Ovary (tissue), 9 donors: ENCODE measurements around the gene CSTA. TPM values are rescaled to one million over a fixed set of nuclear protein-coding genes. Genes with fewer than 3 reads are reported as not detected.

Experiments used
- DNase-seq, 5 donors: peaks; one replicate each; pipeline ENCODE4 v3.0.0-alpha.2; 2019 to 2020
- H3K27ac ChIP-seq, 2 donors: fragments of 200-600 bp; one replicate each; pipeline versions ENCODE4 v1.5.1 to v1.8.0; 2019 to 2022
- H3K27me3 ChIP-seq: fragments of 200-600 bp; one replicate; pipeline ENCODE4 v1.8.0; 2022
- H3K36me3 ChIP-seq: fragments of 200-600 bp; sonication (generic); one replicate; pipeline ENCODE4 v1.5.1; 2019
- H3K4me1 ChIP-seq: one replicate; pipeline ENCODE4 v1.8.1; 2013; ENCODE audit warnings: mild to moderate bottlenecking, moderate library complexity; ENCODE audit not compliant: insufficient read depth
- H3K4me3 ChIP-seq: fragments of 200-600 bp; sonication (generic); one replicate; pipeline ENCODE4 v1.5.1; 2017
- H3K9me3 ChIP-seq, 2 donors: fragments of 200-600 bp in 1 of 2; sonication (generic) in 1 of 2; one replicate each; pipeline versions ENCODE4 v1.5.1 to v1.8.1; 2013 to 2019; ENCODE audit warnings: mild to moderate bottlenecking in 1 of 2, moderate library complexity in 1 of 2
- EP300 ChIP-seq: sonication (generic); formaldehyde crosslinking; IDR thresholded peaks from one replicate; pipeline ENCODE4 v1.6.1; 2017; ENCODE audit warnings: antibody characterized with exemption
- POLR2A ChIP-seq: fragments of 450-650 bp; IDR thresholded peaks from one replicate; pipeline ENCODE4 v1.6.1; 2017; ENCODE audit warnings: antibody characterized with exemption, mild to moderate bottlenecking, moderate library complexity
- WGBS, 3 donors: extraction: QIAGEN DNeasy Blood & Tissue Kit in 1 of 3; methylation state at CpG; one replicate each; pipeline versions ENCODE4 v1.1.5 to v1.1.7; 2013 to 2017; 5-methylcytosine and 5-hydroxymethylcytosine counted together
- intact Hi-C, 4 donors: fragments of 100-400 bp; cut with DNase I; formaldehyde crosslinking; loops; one replicate each; pipeline versions ENCODE4 v1.11.0 to v1.15.1; 2022 to 2023
- polyA plus RNA-seq, 2 donors: library from polyadenylated mRNA; stranded (reverse); fragments of 200-250 nt in 1 of 2; fragments of 350-450 nt in 1 of 2; fragmentation: Illumina TruSeq in 1 of 2; extraction: RNeasy Lipid Tissue Mini Kit (QIAGEN cat#74804) in 1 of 2; gene quantifications; one replicate each; pipeline ENCODE4 v1.2.3, GENCODE V29; 2013 to 2014
- total RNA-seq, 7 donors: library from RNA; depleted of rRNA in 2 of 7; stranded (reverse); fragments of >200 nt in 2 of 7; fragmentation: NEBNext Ultra II Directional in 3 of 7; extraction: Animal tissue kit (Norgen Biotek cat#: 25700) in 3 of 7; gene quantifications; one replicate each; pipeline versions ENCODE4 v1.1.0 to v1.2.4, GENCODE V29; 2016 to 2023
- TF ChIP-seq, protein P1 (sequence below), 3 donors: fragments of 450-650 bp in 2 of 3; fragments of 200-600 bp in 1 of 3; IDR thresholded peaks; one replicate each; pipeline versions ENCODE4 v1.5.1 to v1.8.0; 2016 to 2022; ENCODE audit warnings: antibody characterized with exemption in 3 of 3, mild to moderate bottlenecking in 1 of 3
- donor health status: DM: no; HTN: no; CAD: no; lungs with moderate emphysema.
- donor health status: DM: no; HTN: no; CAD: no.
- donor health status: Bipolar disorder and iron deficiency.
- donor health status: DM: yes; HTN: yes; CAD: no.
- donor health status: DM: no; HTN: no; CAD: no.
- donor health status: DM: yes; HTN: yes; CAD: no.

The CSTA gene
- total and polyA plus RNA-seq, 9 donors, result 5.8 to 43.9 (median 13.2) TPM

DNA sequence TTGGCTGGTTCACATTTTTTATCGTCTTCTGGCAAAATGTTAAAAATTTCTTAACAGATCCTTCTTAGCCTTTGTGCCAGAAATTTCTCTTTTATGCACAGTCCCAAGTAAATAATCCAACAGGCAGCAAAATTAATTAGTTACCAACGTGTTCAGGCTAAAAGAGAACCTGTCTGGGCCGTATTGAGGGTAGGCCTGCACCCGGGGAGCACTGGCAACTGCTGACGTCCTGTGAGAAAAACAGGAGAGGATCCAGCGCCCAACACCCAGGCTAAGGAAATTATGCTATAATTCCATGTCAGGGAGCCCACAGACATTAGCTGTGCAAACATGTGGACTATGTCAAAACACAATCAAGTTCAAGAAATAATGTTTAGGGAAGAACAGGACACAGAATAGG lies 30.7 kb upstream of the CSTA start:
- Histone ChIP-seq H3K27ac (no peak overlapping the region), H3K4me3 (no peak overlapping the region), H3K9me3 (no peaks in the 10 kb centered on the region), H3K4me1 (peaks cover 11% of the 10 kb centered on the region), H3K27me3 (no peaks in the 10 kb centered on the region), H3K36me3 (no peaks in the 10 kb centered on the region)
- 7 to 14% (median 13%) methylated on average over 6 of the region's 6 CpGs for WGBS, 3 donors
- no peak for DNase-seq
- intact Hi-C loops, result no loop called here
- TF ChIP-seq, protein P1, sequence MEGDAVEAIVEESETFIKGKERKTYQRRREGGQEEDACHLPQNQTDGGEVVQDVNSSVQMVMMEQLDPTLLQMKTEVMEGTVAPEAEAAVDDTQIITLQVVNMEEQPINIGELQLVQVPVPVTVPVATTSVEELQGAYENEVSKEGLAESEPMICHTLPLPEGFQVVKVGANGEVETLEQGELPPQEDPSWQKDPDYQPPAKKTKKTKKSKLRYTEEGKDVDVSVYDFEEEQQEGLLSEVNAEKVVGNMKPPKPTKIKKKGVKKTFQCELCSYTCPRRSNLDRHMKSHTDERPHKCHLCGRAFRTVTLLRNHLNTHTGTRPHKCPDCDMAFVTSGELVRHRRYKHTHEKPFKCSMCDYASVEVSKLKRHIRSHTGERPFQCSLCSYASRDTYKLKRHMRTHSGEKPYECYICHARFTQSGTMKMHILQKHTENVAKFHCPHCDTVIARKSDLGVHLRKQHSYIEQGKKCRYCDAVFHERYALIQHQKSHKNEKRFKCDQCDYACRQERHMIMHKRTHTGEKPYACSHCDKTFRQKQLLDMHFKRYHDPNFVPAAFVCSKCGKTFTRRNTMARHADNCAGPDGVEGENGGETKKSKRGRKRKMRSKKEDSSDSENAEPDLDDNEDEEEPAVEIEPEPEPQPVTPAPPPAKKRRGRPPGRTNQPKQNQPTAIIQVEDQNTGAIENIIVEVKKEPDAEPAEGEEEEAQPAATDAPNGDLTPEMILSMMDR (IDR thresholded peaks at IDR 0.05), result no peak
- TF ChIP-seq POLR2A (no peak), EP300 (no peak)

DNA sequence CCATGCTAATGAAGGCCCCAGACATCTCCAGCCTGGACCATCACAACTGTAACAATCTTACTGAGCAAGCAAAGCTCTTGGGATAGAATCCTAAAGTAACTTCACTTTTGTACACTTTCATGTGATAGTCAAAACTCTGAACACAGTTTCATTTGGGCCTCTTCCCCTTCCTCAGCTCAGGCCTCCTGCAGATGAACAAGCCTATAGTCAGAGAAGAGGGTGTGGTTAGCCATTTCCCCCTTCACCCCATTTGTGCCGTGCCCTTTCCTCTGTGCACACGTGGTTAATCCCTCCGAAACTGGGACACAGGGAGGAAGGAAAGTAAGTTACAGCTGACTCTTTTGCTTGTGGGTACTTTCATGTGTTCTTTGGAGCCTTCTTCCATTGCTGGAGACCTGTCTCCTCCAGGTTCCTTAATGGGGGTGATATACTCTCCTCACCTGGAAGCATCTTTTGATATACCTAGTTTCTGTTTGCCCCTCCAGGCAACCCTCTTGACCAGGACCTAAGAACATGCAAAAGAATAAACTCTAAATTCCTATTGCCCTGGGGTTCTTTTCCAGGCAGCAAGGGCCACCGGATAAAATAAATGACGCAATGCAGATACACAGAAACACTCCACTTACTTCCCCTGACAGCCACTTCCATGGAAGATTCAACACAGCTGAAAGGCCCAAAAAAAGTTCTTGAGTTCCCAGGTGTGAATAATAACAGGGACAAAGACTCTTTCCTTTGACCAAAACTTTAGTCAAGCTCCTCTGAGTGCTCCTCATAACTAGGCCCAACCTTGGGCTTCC lies 29.6 kb upstream of the CSTA start:
- Histone ChIP-seq H3K27me3 (no peaks in the 10 kb centered on the region), H3K4me3 (no peak overlapping the region), H3K4me1 (peaks cover 11% of the 10 kb centered on the region), H3K9me3 (no peaks in the 10 kb centered on the region), H3K27ac (no peak overlapping the region), H3K36me3 (no peaks in the 10 kb centered on the region)
- no peak for DNase-seq
- TF ChIP-seq POLR2A, result no peak
- TF ChIP-seq EP300, result no peak
- TF ChIP-seq, protein P1 (IDR thresholded peaks at IDR 0.05), result no peak
- WGBS, 3 donors, result 51 to 69% (median 67%) methylated on average over 5 of the region's 5 CpGs
- intact Hi-C loops, result no loop called here

DNA sequence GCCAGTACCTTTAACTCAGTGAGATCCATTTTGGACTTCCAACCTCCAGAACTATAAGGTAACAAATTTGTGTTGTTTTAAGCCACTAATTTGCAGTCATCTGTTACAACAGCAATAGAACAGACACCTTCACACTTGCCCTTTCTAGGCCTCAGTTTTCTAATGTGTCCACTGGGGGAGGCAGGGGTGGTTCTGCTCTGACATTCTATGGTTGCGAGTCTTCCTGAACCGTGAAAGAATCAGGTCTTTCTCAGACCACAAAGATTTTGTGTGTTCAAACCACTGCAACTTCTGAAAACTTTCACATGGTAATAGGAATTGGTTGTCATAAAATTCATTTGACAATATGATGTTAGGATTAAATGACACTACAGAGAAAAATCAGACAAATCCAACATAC lies 26.8 kb upstream of the CSTA start:
- H3K4me1 ChIP-seq, result peaks cover 8% of the 10 kb centered on the region
- TF ChIP-seq, protein P1 (IDR thresholded peaks at IDR 0.05), result no peak
- TF ChIP-seq EP300 (no peak), POLR2A (no peak)
- intact Hi-C loops, result no loop called here
- H3K27me3 ChIP-seq, result no peaks in the 10 kb centered on the region
- H3K4me3 ChIP-seq, result no peak overlapping the region
- no peaks in the 10 kb centered on the region for H3K36me3 ChIP-seq
- no peak overlapping the region for H3K27ac ChIP-seq
- H3K9me3 ChIP-seq, result no peaks in the 10 kb centered on the region
- no peak for DNase-seq
- WGBS, 3 donors, result 80 to 86% (median 82%) methylated on average over 2 of the region's 2 CpGs

DNA sequence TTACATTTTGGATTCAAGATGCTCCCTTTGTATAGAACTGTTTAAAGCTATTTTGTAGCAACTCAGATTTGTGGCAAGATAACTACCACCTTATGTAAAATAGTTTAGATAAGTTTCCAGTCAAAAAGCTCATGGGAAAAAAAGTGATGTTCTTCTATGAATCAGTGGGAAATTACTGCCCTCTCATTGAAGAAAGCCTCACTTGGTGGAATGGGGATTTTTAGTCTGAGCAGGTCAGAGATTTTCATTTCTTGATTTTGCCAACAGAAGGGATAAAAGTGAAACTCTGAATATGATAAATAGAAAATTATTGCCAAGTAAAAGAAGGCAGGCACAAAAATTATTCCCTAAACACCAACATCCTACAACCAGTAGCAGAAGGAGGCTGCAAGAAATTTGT lies 25.8 kb upstream of the CSTA start:
- Histone ChIP-seq H3K27ac (no peak overlapping the region), H3K9me3 (no peaks in the 10 kb centered on the region)

More for the DNA sequence above, 25.8 kb upstream of the CSTA start:
- DNase-seq, result no peak
- TF ChIP-seq EP300, result no peak
- TF ChIP-seq, protein P1 (IDR thresholded peaks at IDR 0.05), result no peak
- TF ChIP-seq POLR2A, result no peak
- Histone ChIP-seq H3K4me3 (no peak overlapping the region), H3K36me3 (no peaks in the 10 kb centered on the region), H3K27me3 (no peaks in the 10 kb centered on the region), H3K4me1 (peaks cover 8% of the 10 kb centered on the region)
- intact Hi-C loops, result no loop called here
